Mucosa of rectum (tissue), 2 donors: ENCODE measurements around the gene HERPUD2.
"Not testable (repeated sequence)": the region's sequence is repeated elsewhere in the genome, so short reads cannot be mapped to it uniquely, and the experiment has no call there.

ENCODE experiments used
- H3K27ac ChIP-seq, 2 donors: one replicate each; pipeline ENCODE4 v1.7.0; 2013; ENCODE audit warnings: inconsistent platforms in 2 of 2, low read depth in 2 of 2, low read length in 2 of 2
- H3K27me3 ChIP-seq, 2 donors: one replicate each; pipeline ENCODE4 v1.7.0; 2013; ENCODE audit warnings: low read length in 2 of 2; ENCODE audit not compliant: control insufficient read depth in 2 of 2, insufficient read depth in 2 of 2
- H3K36me3 ChIP-seq, 2 donors: one replicate each; pipeline ENCODE4 v1.7.0; 2013; ENCODE audit warnings: low read length in 2 of 2; ENCODE audit not compliant: control insufficient read depth in 2 of 2, insufficient read depth in 2 of 2
- H3K4me1 ChIP-seq, 2 donors: one replicate each; pipeline ENCODE4 v1.7.0; 2013; ENCODE audit warnings: low read length in 2 of 2, mild to moderate bottlenecking in 1 of 2; ENCODE audit not compliant: control insufficient read depth in 2 of 2, insufficient read depth in 2 of 2
- H3K4me3 ChIP-seq, 2 donors: one replicate each; pipeline ENCODE4 v1.7.0; 2013; ENCODE audit warnings: low read length in 2 of 2
- H3K9ac ChIP-seq, 2 donors: one replicate each; pipeline ENCODE4 v1.7.0; 2013; ENCODE audit warnings: low read length in 2 of 2, low read depth in 1 of 2, mild to moderate bottlenecking in 1 of 2
- H3K9me3 ChIP-seq, 2 donors: one replicate each; pipeline ENCODE4 v1.7.0; 2013; ENCODE audit warnings: low read length in 2 of 2; ENCODE audit not compliant: control insufficient read depth in 2 of 2
- donor health status: healthy.
- donor health status: Normal muscosa, but diverticular disease.

Gene HERPUD2

DNA sequence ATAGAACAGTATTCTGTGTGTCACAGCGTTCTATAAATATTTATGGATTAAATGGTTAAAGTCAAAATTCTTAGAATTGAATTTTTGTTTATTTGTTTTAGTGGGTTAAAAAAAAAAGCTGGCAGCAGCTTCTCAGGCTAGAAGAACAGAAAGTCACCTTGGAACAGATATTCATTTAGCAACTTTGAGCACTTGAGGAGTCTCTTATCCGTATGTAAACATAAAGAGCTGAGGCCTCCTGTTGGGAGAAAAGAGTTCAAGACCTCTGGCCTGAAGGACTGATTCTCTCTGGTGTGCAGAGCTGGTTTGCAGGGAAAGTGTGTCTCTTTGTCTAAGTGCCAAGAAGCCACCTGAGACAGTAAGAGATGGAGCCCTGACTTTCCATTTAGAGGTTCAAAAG, 109.9 kb downstream of the HERPUD2 start:
- no peaks in the 10 kb centered on the region for H3K36me3 ChIP-seq
- no peak overlapping the region for H3K9ac ChIP-seq
- H3K4me3 ChIP-seq, result no peak overlapping the region
- H3K27ac ChIP-seq, result no peak overlapping the region
- H3K27me3 ChIP-seq, result no peaks in the 10 kb centered on the region
- no peaks in the 10 kb centered on the region for H3K9me3 ChIP-seq
- H3K4me1 ChIP-seq, result no peaks in the 10 kb centered on the region

DNA sequence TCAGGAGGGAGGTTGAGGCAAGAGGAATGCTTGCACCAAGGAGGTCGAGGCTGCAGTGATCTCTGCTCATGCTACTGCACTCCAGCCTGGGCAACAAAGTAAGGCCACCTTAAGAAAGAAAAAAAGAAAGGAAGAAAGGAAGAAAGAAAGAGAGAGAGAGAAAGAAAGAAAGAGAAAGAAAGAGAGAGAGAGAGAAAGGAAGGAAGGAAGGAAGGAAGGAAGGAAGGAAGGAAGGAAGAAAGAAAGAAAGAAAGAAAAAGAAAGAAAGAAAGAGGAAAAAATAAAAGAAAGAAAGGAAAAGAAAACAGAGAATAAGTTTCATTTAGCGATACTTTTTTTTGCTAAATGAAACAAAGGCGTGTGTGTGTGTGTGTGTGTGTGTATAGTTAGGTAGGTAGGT, 110.4 kb downstream of the HERPUD2 start:
- not testable (repeated sequence) for H3K36me3 ChIP-seq, H3K4me3 ChIP-seq, H3K4me1 ChIP-seq, H3K27ac ChIP-seq, H3K9me3 ChIP-seq, H3K27me3 ChIP-seq, H3K9ac ChIP-seq
